ENCODE data around the gene MANEA.
"Not testable (repeated sequence)": the region's sequence is repeated elsewhere in the genome, so short reads cannot be mapped to it uniquely, and the experiment has no call there.

The MANEA gene, protein sequence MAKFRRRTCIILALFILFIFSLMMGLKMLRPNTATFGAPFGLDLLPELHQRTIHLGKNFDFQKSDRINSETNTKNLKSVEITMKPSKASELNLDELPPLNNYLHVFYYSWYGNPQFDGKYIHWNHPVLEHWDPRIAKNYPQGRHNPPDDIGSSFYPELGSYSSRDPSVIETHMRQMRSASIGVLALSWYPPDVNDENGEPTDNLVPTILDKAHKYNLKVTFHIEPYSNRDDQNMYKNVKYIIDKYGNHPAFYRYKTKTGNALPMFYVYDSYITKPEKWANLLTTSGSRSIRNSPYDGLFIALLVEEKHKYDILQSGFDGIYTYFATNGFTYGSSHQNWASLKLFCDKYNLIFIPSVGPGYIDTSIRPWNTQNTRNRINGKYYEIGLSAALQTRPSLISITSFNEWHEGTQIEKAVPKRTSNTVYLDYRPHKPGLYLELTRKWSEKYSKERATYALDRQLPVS

DNA sequence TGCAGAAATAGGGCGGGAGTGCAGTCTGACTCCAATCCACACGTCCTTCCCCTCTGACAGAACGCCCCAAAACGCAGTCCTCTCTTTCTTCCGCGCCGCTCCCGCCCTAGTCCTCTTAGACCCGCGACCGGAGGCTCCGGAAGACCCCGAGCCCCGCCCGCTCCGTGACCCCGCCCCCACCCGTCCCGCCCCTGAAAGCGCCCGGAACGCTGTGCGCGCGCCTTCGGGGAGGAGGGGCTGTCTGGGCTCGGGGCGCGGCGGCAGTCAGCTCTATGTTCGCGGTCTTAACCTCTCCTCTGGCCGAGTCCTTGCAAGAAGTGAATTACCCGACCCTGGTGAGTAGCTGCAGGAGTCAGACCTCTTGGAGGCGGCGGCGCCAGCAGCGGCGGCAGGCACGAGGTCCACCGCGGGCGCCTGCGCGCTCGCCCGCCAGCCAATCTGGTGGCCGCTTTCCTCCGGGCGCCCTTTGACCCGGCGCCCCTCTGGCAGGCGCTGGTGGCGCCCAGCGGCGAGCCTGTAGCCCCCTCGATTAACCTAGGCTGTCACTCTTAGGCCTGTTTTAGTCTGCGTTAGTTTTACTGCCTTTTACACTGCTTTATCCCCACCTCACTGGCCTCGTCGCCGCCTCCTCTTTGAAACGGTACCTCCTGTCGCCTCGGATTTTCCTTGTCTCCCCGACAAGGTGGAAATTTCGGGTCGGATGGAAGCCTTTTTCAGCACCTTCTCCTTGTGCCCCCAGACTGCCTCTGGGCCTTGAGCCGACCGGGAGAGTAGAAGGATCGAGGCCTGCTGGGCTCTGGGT, at the start of gene MANEA:
MANEA (plus strand) TSS at position 232 of the 802 bp plus-strand sequence. CDS start 8,905 bp downstream, outside the sequence.
- no peak for FAIRE-seq

DNA sequence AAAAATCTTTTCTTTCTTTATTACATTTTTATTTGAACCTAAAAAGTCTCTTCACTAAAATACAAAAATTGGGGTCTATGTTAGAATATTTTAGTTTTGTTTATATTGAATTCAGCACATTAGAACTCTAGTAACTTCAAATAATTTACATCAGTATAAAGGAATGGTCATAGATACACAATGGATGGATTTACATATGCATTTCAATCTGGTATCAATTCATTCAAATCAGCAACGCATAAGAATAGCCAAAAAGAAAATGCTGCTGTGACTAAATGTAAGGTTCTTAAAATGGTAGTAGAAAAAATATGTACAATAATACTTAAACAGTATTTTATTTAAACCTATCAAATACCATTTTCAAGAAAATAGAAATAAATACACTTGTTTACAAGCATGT, 47.6 kb upstream of the MANEA start:
- FAIRE-seq, result no peak

DNA sequence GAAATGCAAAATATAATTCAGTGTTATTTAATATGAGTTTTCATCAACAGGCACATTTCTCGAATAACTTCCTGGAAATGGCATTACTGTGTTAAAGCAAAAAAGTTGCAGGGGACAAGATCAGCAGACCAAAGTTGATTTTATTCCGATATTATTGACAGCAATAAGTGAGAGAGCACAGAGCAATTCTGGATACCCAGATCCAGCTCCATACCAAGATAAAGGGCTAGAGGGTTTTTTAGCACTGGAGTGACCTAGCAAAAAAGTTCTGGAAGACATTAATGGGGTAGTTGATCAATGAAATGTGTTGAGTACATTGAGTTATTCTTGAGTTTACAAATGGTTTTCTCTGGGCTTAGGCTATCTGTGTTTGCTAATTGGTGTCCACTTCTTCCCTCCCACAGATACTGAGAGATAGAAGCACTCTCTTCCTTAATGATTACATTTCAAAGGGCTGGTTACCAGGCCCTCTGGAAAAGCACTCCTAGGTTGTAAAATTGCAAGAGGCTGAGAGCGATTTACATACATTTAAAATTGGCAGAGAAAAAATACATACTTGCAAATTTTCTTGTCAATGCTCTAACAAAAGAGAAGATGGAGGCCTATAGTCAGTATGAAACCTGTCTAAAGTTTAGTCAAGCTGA, 47.0 kb upstream of the MANEA start:
- no peak for FAIRE-seq

DNA sequence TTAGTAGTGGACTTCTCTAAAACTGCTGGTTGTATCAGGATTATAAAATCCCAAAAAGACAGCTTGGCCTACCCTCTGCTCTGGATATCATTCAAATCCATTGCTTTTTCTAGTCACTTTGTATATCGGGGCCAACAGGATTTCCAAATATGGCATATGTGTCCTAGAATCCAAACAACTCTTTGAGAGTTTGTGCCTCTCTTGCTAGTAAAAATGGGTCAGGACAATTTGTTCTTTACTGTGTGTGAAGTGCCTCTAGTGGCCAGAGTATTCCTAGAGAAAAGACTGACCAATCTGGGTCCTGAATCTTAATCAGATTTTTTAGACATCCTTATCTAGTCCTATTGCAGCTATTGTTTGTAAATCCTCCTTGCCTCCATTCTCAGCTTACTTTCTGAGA, 33.5 kb upstream of the MANEA start:
- no peak for FAIRE-seq

DNA sequence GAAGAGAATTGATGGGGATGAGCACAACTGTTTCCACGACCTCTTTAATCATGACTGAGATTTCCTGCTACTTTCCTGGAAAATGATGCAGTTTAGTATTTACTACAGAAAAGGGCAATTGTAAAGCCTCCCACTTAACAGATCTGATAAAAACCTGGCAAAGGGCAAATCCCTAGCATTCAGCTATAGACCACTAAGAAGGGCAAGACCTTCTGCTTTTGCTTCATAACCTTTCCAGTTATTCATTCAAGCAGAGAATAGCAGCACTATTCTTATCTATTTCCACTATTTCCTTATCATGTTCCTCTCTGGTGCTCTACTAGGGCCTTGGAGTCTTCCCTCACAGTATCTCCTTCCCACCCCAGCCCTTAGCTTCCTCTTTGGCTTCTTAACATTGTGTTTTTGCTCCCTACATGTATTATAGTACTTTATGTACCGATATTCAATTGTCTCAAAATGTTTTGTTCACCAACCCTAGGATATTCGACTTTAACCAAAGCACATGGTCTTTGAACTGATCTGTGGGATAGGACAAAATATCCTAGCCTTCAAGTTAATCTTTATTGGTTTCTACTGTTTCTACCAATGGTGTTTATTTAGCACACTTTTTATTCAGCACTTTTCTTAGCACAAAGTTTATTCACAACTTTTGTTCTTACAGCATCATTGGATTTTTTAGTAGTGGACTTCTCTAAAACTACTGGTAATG, 32.7 kb upstream of the MANEA start:
- FAIRE-seq, result no peak

DNA sequence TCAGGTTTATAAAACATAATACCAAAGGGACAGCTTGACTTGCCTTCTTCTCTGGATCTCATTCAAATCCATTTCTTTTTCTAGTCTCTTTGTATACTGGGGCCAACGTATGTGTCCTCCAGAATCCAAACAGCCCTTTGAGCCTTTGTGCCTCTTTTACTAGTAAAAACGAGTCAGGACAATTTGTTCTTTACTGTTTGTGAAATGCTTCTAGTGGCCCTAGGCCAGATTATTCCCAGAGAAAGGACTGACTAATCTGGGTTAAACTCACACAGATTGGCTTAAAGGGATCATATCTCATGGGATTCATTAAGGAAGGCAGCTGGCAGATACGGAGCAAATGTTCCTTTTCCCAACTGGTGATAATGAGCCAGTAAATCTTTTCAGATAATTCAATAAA, 32.1 kb upstream of the MANEA start:
- FAIRE-seq, result no peak

DNA sequence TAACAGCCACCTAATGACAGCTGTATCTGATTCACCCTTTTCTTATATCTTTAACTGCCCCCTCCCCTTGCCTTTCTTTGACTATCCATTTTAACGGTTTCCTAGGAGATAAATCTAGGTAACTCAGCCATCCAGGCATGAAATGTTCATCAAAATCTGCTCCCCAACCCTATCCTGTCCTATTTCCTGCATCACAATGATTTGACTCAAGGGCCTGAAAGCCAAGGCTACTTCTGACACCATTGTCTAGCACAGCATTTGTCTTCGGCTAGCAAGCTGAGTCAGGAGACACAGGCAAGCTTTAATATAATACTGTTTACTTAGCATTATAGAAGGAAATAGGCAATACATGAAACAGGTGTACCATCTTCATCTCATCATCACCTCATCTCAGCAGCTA, 31.6 kb upstream of the MANEA start:
- no peak for FAIRE-seq

DNA sequence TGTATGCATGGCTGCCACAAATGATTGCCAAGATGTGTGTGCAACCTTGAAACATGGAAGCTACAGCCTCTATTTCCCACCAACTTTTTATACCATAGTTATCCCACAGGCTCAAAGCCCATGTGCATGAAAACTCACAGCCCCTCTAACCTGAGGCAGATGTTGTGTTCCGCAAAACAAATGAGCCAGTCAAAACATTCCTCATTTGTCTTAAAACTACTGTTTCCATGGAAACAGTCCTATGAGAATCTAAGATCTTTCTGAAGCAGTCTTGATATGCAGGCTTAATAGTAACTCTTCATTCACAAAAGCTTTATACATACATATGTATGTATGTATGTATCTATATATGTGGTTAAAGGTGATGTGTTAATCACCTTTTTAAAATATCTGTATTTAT, 31.2 kb upstream of the MANEA start:
- no peak for FAIRE-seq

DNA sequence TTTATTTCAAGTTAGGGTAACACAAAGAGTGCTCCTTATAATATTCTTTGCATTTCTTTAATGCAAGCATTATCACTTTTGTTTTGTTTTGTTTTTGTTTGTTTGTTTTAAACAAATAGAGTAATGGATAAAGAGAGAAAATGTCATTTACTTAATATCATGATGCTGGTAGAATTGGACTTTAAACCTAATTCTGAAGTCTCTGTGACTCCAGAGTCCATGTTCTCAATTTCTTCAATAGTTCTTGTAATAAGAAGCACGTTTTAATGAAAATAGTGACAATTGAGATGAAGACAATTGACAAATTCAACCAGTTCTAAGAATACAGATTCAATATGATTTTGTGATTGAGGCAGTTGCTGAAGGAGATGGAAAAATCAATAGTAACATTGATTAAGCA, 30.3 kb upstream of the MANEA start:
- no peak for FAIRE-seq

DNA sequence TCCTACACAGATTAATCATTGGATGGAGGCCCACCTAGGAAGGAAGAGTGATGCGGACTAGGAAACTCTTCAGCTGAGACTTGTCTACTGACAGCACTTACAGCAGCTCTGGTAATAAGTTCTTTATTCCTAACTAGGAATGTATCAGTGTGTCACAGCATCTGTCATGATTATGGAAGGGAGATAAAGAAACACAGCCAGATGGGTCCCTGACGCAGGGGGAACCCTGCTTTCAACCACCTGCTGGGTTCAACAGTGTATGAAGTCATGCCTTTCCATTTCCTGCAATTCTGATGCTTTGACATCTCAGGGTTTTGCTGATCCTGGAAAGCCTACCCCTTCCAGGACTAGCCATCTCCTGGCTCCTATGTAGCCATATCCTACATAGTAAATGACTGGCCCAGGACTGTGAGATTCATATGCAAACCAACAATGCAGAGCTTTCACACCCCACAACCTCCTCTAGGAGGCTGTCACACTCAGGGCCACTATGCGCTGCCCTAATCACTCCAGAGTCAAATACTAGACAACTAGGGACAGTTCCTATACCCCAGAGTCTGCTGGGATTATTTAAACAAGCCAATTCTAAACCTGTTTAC, 29.0 kb upstream of the MANEA start:
- no peak for FAIRE-seq

DNA sequence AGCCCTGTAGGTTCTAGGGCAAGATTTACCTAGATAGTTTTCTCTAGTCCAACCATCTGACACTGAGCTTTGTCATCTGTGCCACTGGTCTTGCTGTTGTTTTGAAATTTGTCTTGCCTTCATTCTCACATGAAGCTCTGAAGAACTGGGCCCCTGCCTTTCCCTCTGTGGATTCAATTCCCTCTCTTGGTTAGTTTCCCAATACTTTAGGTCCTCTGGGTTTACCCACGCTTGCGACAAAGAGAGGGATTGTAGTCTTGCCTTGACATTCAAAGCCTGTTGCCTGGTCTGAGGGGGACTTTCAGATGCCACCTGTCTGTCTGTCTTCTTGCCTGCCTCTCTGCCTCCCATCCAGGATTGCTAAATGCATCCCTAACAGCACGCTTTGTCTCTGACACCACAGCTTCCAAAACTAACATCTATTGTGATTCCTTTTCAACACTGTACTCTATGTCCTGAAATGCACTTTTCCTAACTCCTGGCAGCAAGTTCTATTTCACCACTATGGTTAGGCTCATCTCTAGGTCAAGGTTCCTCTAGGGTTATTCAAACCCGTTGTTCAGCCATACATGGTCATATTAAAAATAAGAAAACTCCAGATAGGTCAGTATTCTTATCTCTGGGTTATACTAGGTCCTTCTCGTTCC, 25.5 kb upstream of the MANEA start:
- no peak for FAIRE-seq

DNA sequence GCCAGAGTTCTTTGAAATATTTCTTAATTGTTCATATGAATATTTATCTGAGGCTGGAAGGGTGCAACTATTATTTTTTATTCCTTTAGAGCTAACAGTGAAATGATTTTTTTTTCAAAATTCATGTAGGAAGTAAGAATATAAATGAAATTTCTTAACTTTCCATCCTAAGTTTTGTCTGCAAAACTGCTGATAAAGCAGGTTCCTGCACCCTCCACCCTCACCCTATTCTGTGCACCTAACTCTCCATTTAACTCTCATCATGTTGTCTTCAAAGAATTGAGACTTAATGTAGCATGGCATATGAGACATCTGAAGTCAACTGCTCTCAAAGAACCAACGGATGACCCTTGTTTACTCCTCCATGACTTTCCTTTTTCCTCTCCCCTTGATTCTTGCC, 23.5 kb upstream of the MANEA start:
- FAIRE-seq, result no peak

DNA sequence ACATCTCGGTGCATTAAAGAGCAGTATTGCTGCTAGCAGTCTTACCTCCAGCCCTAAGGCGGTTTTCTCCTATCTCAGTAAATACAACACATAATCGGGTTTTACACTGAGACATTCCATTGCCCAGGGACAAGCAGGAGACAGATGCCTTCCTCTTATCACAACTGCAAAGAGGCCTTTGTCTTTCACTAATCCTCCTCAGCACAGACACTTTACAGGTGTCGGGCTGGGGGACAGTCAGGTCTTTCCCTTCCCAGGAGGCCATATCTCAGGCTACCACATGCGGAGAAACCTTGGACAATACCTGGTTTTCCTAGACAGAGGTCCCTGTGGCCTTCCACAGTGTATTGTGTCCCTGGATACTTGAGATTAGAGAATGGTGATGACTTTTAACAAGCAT, 16.4 kb upstream of the MANEA start:
- FAIRE-seq, result not testable (repeated sequence)

DNA sequence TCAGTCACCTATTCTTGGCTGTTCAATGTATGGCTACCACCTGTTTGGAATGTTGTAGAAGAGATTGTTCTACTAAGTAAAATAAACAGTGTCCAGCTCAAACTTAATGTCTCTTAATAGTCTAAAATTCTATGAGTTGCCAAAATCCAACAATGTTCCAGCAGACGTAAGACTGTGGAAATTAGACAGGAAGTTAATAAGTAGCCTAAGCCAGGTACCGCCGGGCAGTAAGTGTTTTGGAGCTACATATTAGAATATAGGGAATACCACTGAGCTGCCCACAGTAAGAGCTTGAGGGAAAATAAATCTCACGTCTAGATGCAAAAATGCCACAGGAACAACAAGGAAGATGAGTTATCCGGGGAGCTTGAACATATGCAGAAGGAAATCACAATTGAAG, 7.8 kb upstream of the MANEA start:
- no peak for FAIRE-seq

DNA sequence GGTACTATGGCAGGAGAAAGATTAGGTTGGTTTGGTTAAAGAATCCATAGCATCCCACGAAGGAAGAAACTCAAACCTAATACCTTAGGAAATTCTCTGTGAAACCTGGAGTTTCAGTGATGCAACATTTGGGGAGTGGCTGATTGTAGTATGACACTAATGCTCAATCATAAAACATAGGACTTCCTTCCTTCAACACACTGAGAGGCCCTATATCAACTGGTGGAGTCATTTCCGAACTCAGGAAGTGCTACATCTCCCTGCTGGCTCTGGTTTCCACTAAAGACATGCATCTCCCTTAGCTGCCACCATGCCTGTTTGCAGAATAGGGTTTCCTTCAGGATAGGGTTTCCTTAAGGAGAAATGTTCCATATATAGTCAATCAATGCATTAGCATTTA, 5.2 kb upstream of the MANEA start:
- no peak for FAIRE-seq

DNA sequence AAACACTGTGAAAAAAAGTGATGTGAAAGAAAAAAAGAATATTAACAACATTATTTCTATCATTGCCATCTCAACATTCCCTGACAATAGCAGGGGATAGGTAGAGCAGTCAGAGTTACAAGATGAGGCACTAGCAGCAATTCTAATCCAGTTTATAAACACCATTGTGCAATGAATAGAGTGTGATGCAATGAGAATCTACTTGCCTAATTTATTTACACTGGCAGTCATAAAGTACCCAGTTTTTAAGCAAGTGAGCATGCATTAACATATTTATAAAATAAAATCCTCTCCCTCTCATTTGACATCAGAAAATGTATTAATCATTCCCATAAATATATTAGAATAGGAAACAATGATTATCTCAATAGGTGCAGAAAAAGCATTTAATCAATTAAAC, 2.5 kb upstream of the MANEA start:
- no peak for FAIRE-seq

DNA sequence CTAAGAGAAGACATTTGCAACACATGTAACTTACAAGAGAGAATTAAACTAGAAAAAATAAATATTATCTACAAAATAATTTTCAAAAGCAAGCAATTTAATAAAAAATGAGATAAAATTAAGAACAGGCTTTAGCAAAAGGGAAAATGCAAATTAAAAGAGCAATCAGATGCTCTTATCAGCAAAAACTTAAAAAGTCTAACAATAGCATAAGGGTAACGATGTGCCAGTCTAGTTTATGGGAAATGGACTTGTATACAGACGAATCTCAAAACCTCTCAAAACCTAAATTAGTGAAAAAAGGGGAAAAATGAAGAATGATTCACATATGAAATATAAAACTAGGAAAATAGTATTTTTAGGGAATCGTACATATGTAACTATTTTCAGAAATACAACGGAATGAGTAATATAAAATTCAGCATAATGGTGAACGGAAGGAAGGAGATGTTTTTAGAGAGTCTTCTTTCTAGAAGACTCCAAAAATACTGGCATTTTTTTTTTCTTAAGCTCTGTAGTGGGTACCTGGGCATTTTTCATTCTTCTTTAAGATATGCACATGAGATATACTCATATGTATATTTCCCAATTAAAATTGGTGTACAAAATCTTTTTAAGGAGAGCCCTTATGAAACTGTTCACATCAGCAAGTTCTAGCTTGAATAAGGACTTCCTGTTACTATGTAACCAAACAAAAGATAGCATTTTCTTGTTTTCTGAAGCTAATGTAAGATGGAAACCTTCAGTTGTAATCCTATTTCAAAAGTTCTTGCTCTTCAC, 927 bp upstream of the MANEA start:
- FAIRE-seq, result no peak

DNA sequence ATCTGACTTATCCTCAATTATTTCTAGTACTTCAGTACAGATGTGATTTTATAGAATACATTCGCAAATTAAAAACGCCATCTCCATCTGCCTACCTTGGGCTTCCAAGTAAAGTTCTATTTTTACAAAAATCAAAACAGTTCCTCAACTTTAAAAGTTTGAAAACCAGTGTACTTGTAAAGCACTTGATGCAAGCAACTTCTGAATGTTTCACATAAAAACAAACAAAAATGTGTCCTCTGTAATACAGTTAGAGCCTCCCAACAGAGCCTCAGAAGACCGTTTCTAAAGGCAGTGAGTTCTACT, 384 bp upstream of the MANEA start:
- FAIRE-seq, result no peak

DNA sequence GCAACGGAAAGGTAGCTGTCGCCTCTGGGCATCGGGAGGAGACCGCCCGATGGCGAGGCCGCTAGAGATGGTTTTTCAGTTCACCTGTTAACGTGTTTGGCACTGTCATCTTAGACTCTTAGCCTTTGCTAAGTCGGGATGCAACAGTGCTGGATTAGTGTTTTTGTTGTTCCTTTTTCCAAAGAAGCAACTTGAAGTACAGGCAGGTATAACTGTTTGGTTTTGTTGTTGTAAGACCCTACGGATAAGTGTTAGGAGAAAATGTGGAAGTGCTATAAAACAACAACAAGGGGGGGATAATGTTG, 723 bp downstream of the MANEA start:
- FAIRE-seq, result no peak

DNA sequence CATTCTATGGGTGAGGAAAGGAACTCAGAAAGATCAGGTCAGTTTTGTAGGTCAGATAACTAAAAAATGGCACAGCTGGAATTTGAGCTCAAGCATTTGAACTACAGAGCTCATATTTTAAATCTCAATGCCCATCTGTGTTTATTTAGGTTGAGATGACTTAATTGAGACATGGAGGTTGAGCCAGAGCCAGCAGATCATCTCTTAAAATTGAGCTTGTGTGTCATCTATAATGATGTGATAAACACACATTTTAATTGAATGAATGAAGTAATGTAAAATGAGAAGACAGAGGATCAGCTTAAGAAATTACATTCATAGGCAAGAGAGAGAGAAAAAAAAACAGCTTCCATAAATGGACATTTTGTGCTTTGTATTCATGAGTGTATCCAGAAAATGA, 3.7 kb downstream of the MANEA start:
- no peak for FAIRE-seq

DNA sequence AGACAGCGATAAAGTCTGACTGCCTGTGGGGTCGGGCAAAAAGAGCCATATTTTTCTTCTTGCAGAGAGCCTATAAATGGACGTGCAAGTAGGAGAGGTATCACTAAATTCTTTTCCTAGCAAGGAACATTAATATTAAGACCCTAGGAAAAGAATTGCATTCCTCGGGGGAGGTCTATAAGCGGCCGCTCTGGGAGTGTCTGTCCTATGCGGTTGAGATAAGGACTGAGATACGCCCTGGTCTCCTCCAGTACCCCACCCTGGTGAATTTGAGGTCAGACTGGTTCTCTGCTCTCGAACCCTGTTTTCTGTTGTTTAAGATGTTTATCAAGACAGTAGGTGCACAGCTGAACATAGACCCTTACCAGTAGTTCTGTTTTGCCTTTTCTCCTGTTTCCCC, 6.9 kb downstream of the MANEA start:
- not testable (repeated sequence) for FAIRE-seq

DNA sequence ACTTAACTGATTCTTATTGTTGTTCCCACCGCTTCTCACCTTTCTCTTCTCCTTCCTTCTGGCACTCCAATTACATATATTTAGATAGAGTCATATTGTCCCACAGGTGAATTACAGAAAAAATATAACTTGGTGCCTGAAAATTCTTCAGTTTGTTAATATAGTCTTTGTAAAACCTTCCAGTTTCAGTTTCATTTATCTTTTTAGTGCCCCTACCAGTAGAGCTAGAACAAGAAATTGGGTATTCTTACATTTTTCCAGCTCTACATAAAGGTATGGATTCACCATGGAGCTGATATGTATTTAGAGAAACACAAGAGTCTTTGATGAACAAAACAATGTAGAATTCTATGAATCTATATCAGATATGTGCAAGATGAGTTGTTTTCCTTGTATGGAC, 10.7 kb downstream of the MANEA start:
- FAIRE-seq, result no peak
